ENCODE data around the gene TOX3. TPM values are rescaled to one million over a fixed set of nuclear protein-coding genes. Genes with fewer than 3 reads are reported as not detected.

TOX3 gene
- total and polyA plus RNA-seq, 2 of the 13 experiments (the other 11 are each of a cell fraction or from before 2014, with no cell fraction given) = 14.5 to 98.6 TPM

- TF ChIP-seq CSRNP2 (CRISPR knock-in tag; conservative IDR thresholded peaks at IDR 0.05; ENCODE audit: low read depth) (no peak), FUBP1 (CRISPR knock-in tag; IDR thresholded peaks at IDR 0.05; ENCODE audit: borderline replicate concordance) (no peak), PITX1 (CRISPR knock-in tag; IDR thresholded peaks at IDR 0.05) (no peak), SSRP1 (CRISPR knock-in tag; IDR thresholded peaks at IDR 0.05) (no peak), NR2F2 (IDR thresholded peaks at IDR 0.05; ENCODE audit: borderline replicate concordance, low read depth) (no peak), SOX13 (IDR thresholded peaks at IDR 0.05) (no peak), SOX13 (CRISPR knock-in tag; conservative IDR thresholded peaks at IDR 0.05 in 1 of 2, IDR thresholded peaks at IDR 0.05 in 1 of 2) (peak in 1 of 2 experiments; percentile 48; a peak in 1 of 4 replicates), NFIC (IDR thresholded peaks at IDR 0.05; ENCODE audit: low read length) (peak; percentile 59; the same call in 1 of the 2 replicates), IKZF5 (CRISPR knock-in tag; IDR thresholded peaks at IDR 0.05) (0 out of 2 replicates have a peak, but pooled peaks have one; percentile 25), CREB3 (CRISPR knock-in tag; IDR thresholded peaks at IDR 0.05) (0 out of 2 replicates have a peak, but pooled peaks have one; percentile 4), TCF7 (IDR thresholded peaks at IDR 0.05; ENCODE audit: low read depth) (no peak), ZNF180 (CRISPR knock-in tag; IDR thresholded peaks at IDR 0.05; ENCODE audit: borderline replicate concordance, low read depth) (no peak), HHEX (CRISPR knock-in tag; IDR thresholded peaks at IDR 0.05) (no peak), ZFP37 (CRISPR knock-in tag; IDR thresholded peaks at IDR 0.05; ENCODE audit: borderline replicate concordance) (no peak), ZNF850 (CRISPR knock-in tag; conservative IDR thresholded peaks at IDR 0.05) (no peak), ATM (IDR thresholded peaks at IDR 0.05; ENCODE audit: borderline replicate concordance) (no peak), NFIB (CRISPR knock-in tag; IDR thresholded peaks at IDR 0.05; ENCODE audit: borderline replicate concordance) (no peak), KLF12 (CRISPR knock-in tag; IDR thresholded peaks at IDR 0.05; ENCODE audit: borderline replicate concordance) (0 out of 2 replicates have a peak, but pooled peaks have one; percentile 32), EHMT2 (IDR thresholded peaks at IDR 0.05; ENCODE audit: borderline replicate concordance, low read depth, low read length) (no peak; the same call in 1 of the 2 replicates), TP53 (CRISPR knock-in tag; conservative IDR thresholded peaks at IDR 0.05) (0 out of 2 replicates have a peak, but pooled peaks have one; percentile 36), YEATS2 (CRISPR knock-in tag; IDR thresholded peaks at IDR 0.05; ENCODE audit: borderline replicate concordance) (0 out of 2 replicates have a peak, but pooled peaks have one; percentile 19), ZNF136 (CRISPR knock-in tag; IDR thresholded peaks at IDR 0.05; ENCODE audit: low read depth) (0 out of 2 replicates have a peak, but pooled peaks have one; percentile 31), ZNF501 (CRISPR knock-in tag; IDR thresholded peaks at IDR 0.05) (no peak), PPARG (CRISPR knock-in tag; conservative IDR thresholded peaks at IDR 0.05) (0 out of 2 replicates have a peak, but pooled peaks have one; percentile 33), ZFY (CRISPR knock-in tag; IDR thresholded peaks at IDR 0.05) (peak; percentile 51), ZNF652 (CRISPR knock-in tag; IDR thresholded peaks at IDR 0.05; ENCODE audit: borderline replicate concordance, low read depth) (no peak)
Measured at GRCh38 chr16:52497067-52497816, 49.7 kb downstream of the TOX3 start (continued).
